Fibroblast of mammary gland (primary cell): ENCODE measurements around the gene DUSP7.

ENCODE experiments used
- DNase-seq: peaks from one replicate; pipeline ENCODE4 v3.0.0-alpha.2; 2010; ENCODE audit warnings: low read depth
- H3K4me3 ChIP-seq: 2 replicates; pipeline ENCODE4 v1.5.1; 2011; ENCODE audit warnings: low read depth, mild to moderate bottlenecking, low read length, moderate library complexity; ENCODE audit not compliant: control insufficient read depth
- TF ChIP-seq, protein P1 (sequence below): conservative IDR thresholded peaks from 2 replicates; pipeline ENCODE4 v1.5.1; 2011; ENCODE audit warnings: low read depth, low read length, inconsistent platforms; ENCODE audit not compliant: control insufficient read depth, insufficient read depth

Gene DUSP7

DNA sequence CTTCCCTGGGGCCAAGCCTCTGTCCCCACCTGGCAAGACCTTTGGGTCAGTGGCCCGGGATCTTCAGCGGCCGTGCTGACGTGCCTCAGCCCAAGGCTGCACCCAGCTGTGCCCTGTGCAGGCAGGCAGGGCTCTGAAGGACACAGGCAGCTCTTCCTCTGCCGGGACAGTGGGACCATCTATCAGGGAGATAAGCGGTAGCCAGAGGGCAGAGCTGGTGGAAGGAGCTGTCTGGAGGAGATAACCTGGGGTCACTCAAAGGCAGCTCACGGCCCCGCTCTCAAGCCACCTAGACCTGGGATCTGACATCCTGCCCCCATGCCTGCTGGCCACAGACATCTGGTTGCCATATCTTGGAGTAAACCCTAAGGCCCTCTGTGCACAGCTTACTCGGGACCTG is 27.3 kb downstream of the DUSP7 start:
- TF ChIP-seq, protein P1, sequence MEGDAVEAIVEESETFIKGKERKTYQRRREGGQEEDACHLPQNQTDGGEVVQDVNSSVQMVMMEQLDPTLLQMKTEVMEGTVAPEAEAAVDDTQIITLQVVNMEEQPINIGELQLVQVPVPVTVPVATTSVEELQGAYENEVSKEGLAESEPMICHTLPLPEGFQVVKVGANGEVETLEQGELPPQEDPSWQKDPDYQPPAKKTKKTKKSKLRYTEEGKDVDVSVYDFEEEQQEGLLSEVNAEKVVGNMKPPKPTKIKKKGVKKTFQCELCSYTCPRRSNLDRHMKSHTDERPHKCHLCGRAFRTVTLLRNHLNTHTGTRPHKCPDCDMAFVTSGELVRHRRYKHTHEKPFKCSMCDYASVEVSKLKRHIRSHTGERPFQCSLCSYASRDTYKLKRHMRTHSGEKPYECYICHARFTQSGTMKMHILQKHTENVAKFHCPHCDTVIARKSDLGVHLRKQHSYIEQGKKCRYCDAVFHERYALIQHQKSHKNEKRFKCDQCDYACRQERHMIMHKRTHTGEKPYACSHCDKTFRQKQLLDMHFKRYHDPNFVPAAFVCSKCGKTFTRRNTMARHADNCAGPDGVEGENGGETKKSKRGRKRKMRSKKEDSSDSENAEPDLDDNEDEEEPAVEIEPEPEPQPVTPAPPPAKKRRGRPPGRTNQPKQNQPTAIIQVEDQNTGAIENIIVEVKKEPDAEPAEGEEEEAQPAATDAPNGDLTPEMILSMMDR = no peak
- DNase-seq = no peak
- no peak overlapping the region for H3K4me3 ChIP-seq

DNA sequence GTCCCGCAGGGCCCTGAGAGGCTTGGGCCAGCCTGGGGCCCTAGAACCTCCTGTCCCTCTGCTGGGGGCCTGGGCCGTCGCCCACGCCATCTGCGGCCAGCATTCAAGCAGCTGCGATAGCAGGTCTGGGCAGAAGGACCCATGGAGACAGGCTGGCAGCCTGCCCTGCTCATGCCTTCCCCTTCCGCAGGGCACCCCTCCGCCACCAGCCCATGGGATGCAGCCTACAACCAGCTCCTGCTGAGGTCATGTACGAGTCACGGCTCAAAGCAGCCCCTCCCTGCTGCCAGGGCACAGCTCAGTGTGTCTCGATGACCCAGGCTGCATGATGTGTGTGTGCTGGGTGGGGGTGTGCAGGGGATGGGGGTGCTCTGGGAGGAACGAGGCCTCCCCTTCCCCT is 27.8 kb downstream of the DUSP7 start:
- H3K4me3 ChIP-seq = no peak overlapping the region
- TF ChIP-seq, protein P1 = no peak
- peak; percentile 21 for DNase-seq

- H3K4me3 ChIP-seq = no peak overlapping the region
- no peak for DNase-seq
- TF ChIP-seq, protein P1 = no peak
These were observed 30.3 kb downstream of the DUSP7 start for GRCh38 chr3:52026041-52026440.

GRCh38 chr3:52025453-52025852 is 30.9 kb downstream of the DUSP7 start:
- no peak overlapping the region for H3K4me3 ChIP-seq
- no peak for DNase-seq
- TF ChIP-seq, protein P1 = no peak

GRCh38 chr3:52024765-52025452 is 31.5 kb downstream of the DUSP7 start:
- H3K4me3 ChIP-seq = no peak overlapping the region
- DNase-seq = no peak
- TF ChIP-seq, protein P1 = no peak

GRCh38 chr3:52023860-52024764 is 32.3 kb downstream of the DUSP7 start:
- no peak for DNase-seq
- TF ChIP-seq, protein P1 = no peak
- no peak overlapping the region for H3K4me3 ChIP-seq
